H9 (cell line): ENCODE measurements around the gene MAGEA1. TPM values are rescaled to one million over a fixed set of nuclear protein-coding genes. Genes with fewer than 3 reads are reported as not detected.
"Not testable (repeated sequence)": the region's sequence is repeated elsewhere in the genome, so short reads cannot be mapped to it uniquely, and the experiment has no call there.

Source experiments
- DNase-seq: peaks from one replicate; pipeline ENCODE4 v3.0.0-alpha.2; 2017
- H2AFZ ChIP-seq: one replicate; pipeline ENCODE4 v1.6.1; 2013; ENCODE audit warnings: mild to moderate bottlenecking, low read length, control low read depth, moderate library complexity
- H2AK5ac ChIP-seq: 2 replicates; pipeline ENCODE4 v1.6.1; 2013; ENCODE audit warnings: low read length, control low read depth, mixed read lengths; ENCODE audit not compliant: insufficient read length
- H2BK120ac ChIP-seq: one replicate; pipeline ENCODE4 v1.6.1; 2013; ENCODE audit warnings: low read depth, mild to moderate bottlenecking, low read length, control low read depth, inconsistent platforms; ENCODE audit not compliant: poor library complexity, severe bottlenecking
- H2BK12ac ChIP-seq: 2 replicates; pipeline ENCODE4 v1.6.1; 2013; ENCODE audit warnings: low read length, control low read depth, mixed read lengths, low read depth; ENCODE audit not compliant: insufficient read length
- H2BK15ac ChIP-seq: 2 replicates; pipeline ENCODE4 v1.6.1; 2013; ENCODE audit warnings: low read depth, low read length, control low read depth
- H2BK20ac ChIP-seq: one replicate; pipeline ENCODE4 v1.6.1; 2013; ENCODE audit warnings: low read depth, mild to moderate bottlenecking, low read length, control low read depth, inconsistent platforms; ENCODE audit not compliant: poor library complexity, severe bottlenecking
- H2BK5ac ChIP-seq: 2 replicates; pipeline ENCODE4 v1.6.1; 2013; ENCODE audit warnings: low read length, control low read depth, mixed read lengths; ENCODE audit not compliant: insufficient read length
- H3K14ac ChIP-seq: 2 replicates; pipeline ENCODE4 v1.6.1; 2013; ENCODE audit warnings: low read length, control low read depth; ENCODE audit not compliant: insufficient read depth
- H3K18ac ChIP-seq: 2 replicates; pipeline ENCODE4 v1.6.1; 2013; ENCODE audit warnings: low read depth, mild to moderate bottlenecking, mixed read lengths, low read length, control low read depth; ENCODE audit not compliant: insufficient read length
- H3K23ac ChIP-seq: 2 replicates; pipeline ENCODE4 v1.6.1; 2013; ENCODE audit warnings: low read length, control low read depth, mixed read lengths, low read depth; ENCODE audit not compliant: insufficient read length
- H3K23me2 ChIP-seq: 2 replicates; pipeline ENCODE4 v1.6.1; 2013; ENCODE audit warnings: low read depth, mild to moderate bottlenecking, mixed read lengths, low read length, control low read depth; ENCODE audit not compliant: insufficient read length, poor library complexity, severe bottlenecking
- H3K27ac ChIP-seq: 2 replicates; pipeline ENCODE4 v1.5.1; 2013; ENCODE audit warnings: low read length, control low read depth, mixed read lengths, low read depth; ENCODE audit not compliant: insufficient read length
- H3K27me3 ChIP-seq: 2 replicates; pipeline ENCODE4 v1.6.1; 2013; ENCODE audit warnings: low read length, control low read depth, inconsistent platforms; ENCODE audit not compliant: insufficient read depth
- H3K4ac ChIP-seq: 2 replicates; pipeline ENCODE4 v1.6.1; 2013; ENCODE audit warnings: low read depth, mild to moderate bottlenecking, control low read depth, inconsistent platforms, low read length, moderate library complexity
- H3K4me1 ChIP-seq: 2 replicates; pipeline ENCODE4 v1.6.1; 2013; ENCODE audit warnings: low read length, control low read depth, inconsistent platforms; ENCODE audit not compliant: insufficient read depth
- H3K4me2 ChIP-seq: 2 replicates; pipeline ENCODE4 v1.6.1; 2013; ENCODE audit warnings: low read length, control low read depth, mixed read lengths; ENCODE audit not compliant: insufficient read length, insufficient read depth
- H3K56ac ChIP-seq: 2 replicates; pipeline ENCODE4 v1.6.1; 2013; ENCODE audit warnings: low read depth, mild to moderate bottlenecking, mixed read lengths, low read length, control low read depth; ENCODE audit not compliant: insufficient read length
- H3K79me1 ChIP-seq: 2 replicates; pipeline ENCODE4 v1.6.1; 2013; ENCODE audit warnings: low read depth, mild to moderate bottlenecking, moderate library complexity, low read length, control low read depth, inconsistent platforms; ENCODE audit not compliant: insufficient read depth, poor library complexity, severe bottlenecking
- H3K79me2 ChIP-seq: 2 replicates; pipeline ENCODE4 v1.6.1; 2013; ENCODE audit warnings: low read length, control low read depth, inconsistent platforms; ENCODE audit not compliant: insufficient read depth
- H3K9ac ChIP-seq: 2 replicates; pipeline ENCODE4 v1.6.1; 2013; ENCODE audit warnings: low read length, control low read depth, mixed read lengths; ENCODE audit not compliant: insufficient read length; ENCODE audit errors: extremely low read depth
- H3K9me3 ChIP-seq: one replicate; pipeline ENCODE4 v1.6.1; 2013; ENCODE audit warnings: low read depth, low read length, inconsistent platforms; ENCODE audit not compliant: control insufficient read depth
- H3T11ph ChIP-seq: one replicate; pipeline ENCODE4 v1.6.1; 2013; ENCODE audit warnings: mild to moderate bottlenecking, low read length, control low read depth, inconsistent platforms
- H4K20me1 ChIP-seq: one replicate; pipeline ENCODE4 v1.6.1; 2013; ENCODE audit not compliant: control insufficient read depth, insufficient read length, insufficient read depth
- H4K5ac ChIP-seq: 2 replicates; pipeline ENCODE4 v1.6.1; 2013; ENCODE audit warnings: low read depth, mild to moderate bottlenecking, mixed read lengths, low read length, control low read depth; ENCODE audit not compliant: insufficient read length
- H4K8ac ChIP-seq: replicated peaks from 2 replicates; pipeline ENCODE4 v1.6.1; 2013; ENCODE audit warnings: low read length, control low read depth, mixed read lengths, low read depth; ENCODE audit not compliant: insufficient read length
- H4K91ac ChIP-seq: 2 replicates; pipeline ENCODE4 v1.6.1; 2013; ENCODE audit warnings: low read depth, mild to moderate bottlenecking, moderate library complexity, mixed read lengths, low read length, control low read depth; ENCODE audit not compliant: insufficient read length
- H3K27ac Mint-ChIP-seq, 3 experiments: 2 replicates in 2 of 3; 3 replicates in 1 of 3; pipeline ENCODE4 v1.8.0; 2020 to 2021; ENCODE audit warnings: mixed read lengths in 3 of 3, mild to moderate bottlenecking in 1 of 3, moderate library complexity in 1 of 3
- H3K27me3 Mint-ChIP-seq: 2 replicates; pipeline ENCODE4 v1.8.0; 2021; ENCODE audit warnings: low read depth, mild to moderate bottlenecking, moderate library complexity, mixed read lengths
- H3K36me3 Mint-ChIP-seq, 3 experiments: 2 replicates in 2 of 3; 3 replicates in 1 of 3; pipeline ENCODE4 v1.8.0; 2020 to 2021; ENCODE audit warnings: low read depth in 3 of 3, mixed read lengths in 3 of 3; ENCODE audit not compliant: insufficient read depth in 1 of 3
- H3K4me1 Mint-ChIP-seq, 2 experiments: 2 replicates each; pipeline ENCODE4 v1.8.0; 2020; ENCODE audit warnings: mixed read lengths in 2 of 2
- H3K4me3 Mint-ChIP-seq, 2 experiments: 2 replicates in 1 of 2; 3 replicates in 1 of 2; pipeline ENCODE4 v1.8.0; 2020 to 2021; ENCODE audit warnings: mild to moderate bottlenecking in 2 of 2, mixed read lengths in 2 of 2, moderate library complexity in 1 of 2
- H3K9me3 Mint-ChIP-seq, 2 experiments: 2 replicates in 1 of 2; 3 replicates in 1 of 2; pipeline ENCODE4 v1.8.0; 2020; ENCODE audit warnings: mild to moderate bottlenecking in 2 of 2, mixed read lengths in 2 of 2, moderate library complexity in 1 of 2
- WGBS: extraction: QIAGEN DNeasy Blood & Tissue Kit; methylation state at CpG from one replicate; pipeline ENCODE4 v1.1.7; 2013; ENCODE audit warnings: missing lambda C conversion rate, low lambda C conversion rate, mixed read lengths; ENCODE audit not compliant: insufficient read length; ENCODE audit errors: extremely low coverage; 5-methylcytosine and 5-hydroxymethylcytosine counted together
- total RNA-seq: library from RNA; stranded (reverse); gene quantifications from 2 replicates; pipeline ENCODE4 v1.2.1, GENCODE V29; 2021

Gene MAGEA1
- total RNA-seq, 1 experiment from 2014 or later, result not detected

- not testable (repeated sequence) for H2BK20ac ChIP-seq, H3K9ac ChIP-seq, H3K36me3 Mint-ChIP-seq, H3K9me3 ChIP-seq, H3K27me3 ChIP-seq, H3K27me3 Mint-ChIP-seq, H3K23me2 ChIP-seq, H4K5ac ChIP-seq, H4K8ac ChIP-seq, DNase-seq, H3K9me3 Mint-ChIP-seq, H2BK5ac ChIP-seq, H3K18ac ChIP-seq, H2BK15ac ChIP-seq, H3K4me1 ChIP-seq, H2BK120ac ChIP-seq, H3K4me3 Mint-ChIP-seq, H3T11ph ChIP-seq, H2AFZ ChIP-seq, H3K23ac ChIP-seq, H4K20me1 ChIP-seq, H3K27ac ChIP-seq, H3K79me2 ChIP-seq, H2AK5ac ChIP-seq, H3K56ac ChIP-seq, H2BK12ac ChIP-seq, H3K14ac ChIP-seq, H3K79me1 ChIP-seq, H4K91ac ChIP-seq, H3K4me2 ChIP-seq, H3K4ac ChIP-seq, H3K4me1 Mint-ChIP-seq, H3K27ac Mint-ChIP-seq
- whole genome bisulfite sequencing, result no CpG with 5 or more reads among the region's 4 CpGs
These were observed 40.0 kb upstream of the MAGEA1 start for GRCh38 chrX:153139074-153139473.

- not testable (repeated sequence) for H4K5ac ChIP-seq, H3K27ac Mint-ChIP-seq, H3K27ac ChIP-seq, H3T11ph ChIP-seq, H2AFZ ChIP-seq, H3K4me2 ChIP-seq, H3K79me1 ChIP-seq, H3K4me1 ChIP-seq, H3K14ac ChIP-seq, H3K27me3 Mint-ChIP-seq, H4K91ac ChIP-seq, H2BK15ac ChIP-seq, H2BK120ac ChIP-seq, H3K23me2 ChIP-seq, H3K56ac ChIP-seq, H3K36me3 Mint-ChIP-seq, H3K27me3 ChIP-seq, H2AK5ac ChIP-seq, H2BK5ac ChIP-seq, H3K18ac ChIP-seq, H3K23ac ChIP-seq, H2BK12ac ChIP-seq, H2BK20ac ChIP-seq, H3K9me3 ChIP-seq, H4K20me1 ChIP-seq, H3K9ac ChIP-seq, H3K4ac ChIP-seq, H3K9me3 Mint-ChIP-seq, H3K4me3 Mint-ChIP-seq, H4K8ac ChIP-seq, DNase-seq, H3K79me2 ChIP-seq, H3K4me1 Mint-ChIP-seq
- WGBS, result no CpG with 5 or more reads among the region's 7 CpGs
These were observed 32.8 kb upstream of the MAGEA1 start for GRCh38 chrX:153146288-153146687.
